H1 (cell line): ENCODE results near the gene QSOX1. TPM values are rescaled to one million over a fixed set of nuclear protein-coding genes. Genes with fewer than 3 reads are reported as not detected.

Experiments used
- BACH1 ChIP-seq: IDR thresholded peaks from 2 replicates; pipeline ENCODE4 v1.6.1; 2012; ENCODE audit warnings: low read length, improper control_type of control experiment
- CTBP2 ChIP-seq: IDR thresholded peaks from 2 replicates; pipeline ENCODE4 v1.7.0; 2011; ENCODE audit warnings: borderline replicate concordance, mild to moderate bottlenecking, moderate library complexity, mixed read lengths, low read length; ENCODE audit not compliant: insufficient read depth, insufficient read length
- polyA plus RNA-seq, 7 experiments: library from polyadenylated mRNA; depleted of rRNA in 3 of 7; stranded (reverse) in 5 of 7; unstranded in 2 of 7; fragments of >200 nt in 5 of 7; fragments of 200-250 nt in 2 of 7; gene quantifications; 1 replicate in 5 of 7; 2 replicates in 1 of 7; 4 replicates in 1 of 7; pipeline versions ENCODE4 v1.2.1 to v1.2.3, GENCODE V29; 2011 to 2013; ENCODE audit warnings: missing spikeins in 2 of 7, mixed read lengths in 2 of 7
- total RNA-seq: library from RNA; stranded (reverse); fragmentation: NEBNext Ultra II Directional; extraction: Animal tissue kit (Norgen Biotek cat#: 25700); gene quantifications from 2 replicates; pipeline ENCODE4 v1.2.1, GENCODE V29; 2021

Gene QSOX1
- total and polyA plus RNA-seq, 2 of the 8 experiments (the other 6 are each of a cell fraction or from before 2014, with no cell fraction given), result 97.7 to 123 TPM

GRCh38 chr1:180210008-180210620 lies 55.4 kb downstream of the QSOX1 start (continued):
- no peak for TF ChIP-seq CTBP2
- TF ChIP-seq BACH1, result no peak
